PC-3 (cell line): ENCODE measurements around the gene GOLGA6L7. TPM values are rescaled to one million over a fixed set of nuclear protein-coding genes. Genes with fewer than 3 reads are reported as not detected.
A peak's percentile ranks its signal among the peaks of the same experiment; 100 is the strongest.

Experiments
- ATAC-seq: fragments of 200-7000 bp; cut with Tn5 transposase; 2 replicates; pipeline ENCODE4 v1.9.1; 2020; ENCODE audit warnings: mild to moderate bottlenecking, moderate library complexity
- BruUV-seq: library from RNA; stranded (reverse); fragments of 400-500 nt; replicated peaks from 2 replicates; lab custom pipeline; 2021; lab: Mats Ljungman, UMichigan
- CTCF ChIA-PET: fragments of 300-600 bp; sonication (Branson Sonifier 250); formaldehyde crosslinking; loops from one replicate; lab custom pipeline; 2022; ENCODE audit warnings: antibody characterized with exemption; lab: Charles Lee
- POLR2A ChIA-PET: fragments of 300-600 bp; sonication (Branson Sonifier 250); formaldehyde crosslinking; loops from one replicate; lab custom pipeline; 2022; ENCODE audit warnings: antibody characterized with exemption; ENCODE audit not compliant: unreplicated experiment; lab: Charles Lee
- DNase-seq: peaks from one replicate; pipeline ENCODE4 v3.0.0-alpha.2; 2015
- H2AFZ ChIP-seq: fragments of 300-600 bp; sonication (generic); 2 replicates; pipeline ENCODE4 v1.6.0; 2016; ENCODE audit warnings: antibody characterized with exemption, low read length
- H3F3A ChIP-seq: fragments of 300-600 bp; sonication (generic); one replicate; pipeline ENCODE4 v1.6.0; 2017; ENCODE audit warnings: antibody characterized with exemption, low read length, control low read depth, mild to moderate bottlenecking; ENCODE audit not compliant: unreplicated experiment
- H3K27ac ChIP-seq: fragments of 300-600 bp; sonication (generic); 2 replicates; pipeline ENCODE4 v1.5.1; 2016; ENCODE audit warnings: mild to moderate bottlenecking, low read length
- H3K27me3 ChIP-seq: fragments of 300-600 bp; sonication (generic); 2 replicates; pipeline ENCODE4 v1.6.1; 2016; ENCODE audit warnings: low read length, mixed read lengths
- H3K36me3 ChIP-seq: fragments of 300-600 bp; sonication (generic); 2 replicates; pipeline ENCODE4 v1.6.1; 2016; ENCODE audit warnings: low read depth, mixed run types, low read length, mixed read lengths
- H3K4me1 ChIP-seq: fragments of 300-600 bp; sonication (generic); 2 replicates; pipeline ENCODE4 v1.5.1; 2016; ENCODE audit warnings: low read length; ENCODE audit not compliant: insufficient read depth
- H3K4me2 ChIP-seq: fragments of 300-600 bp; sonication (generic); 2 replicates; pipeline ENCODE4 v1.6.0; 2016; ENCODE audit warnings: low read length
- H3K4me3 ChIP-seq: fragments of 300-600 bp; sonication (generic); 2 replicates; pipeline ENCODE4 v1.5.1; 2016; ENCODE audit warnings: mild to moderate bottlenecking, low read length, mixed read lengths
- H3K79me2 ChIP-seq: fragments of 300-600 bp; sonication (generic); 2 replicates; pipeline ENCODE4 v1.6.1; 2017; ENCODE audit warnings: low read length, mixed read lengths
- H3K9ac ChIP-seq: fragments of 300-600 bp; sonication (generic); 2 replicates; pipeline ENCODE4 v1.6.0; 2016; ENCODE audit warnings: mild to moderate bottlenecking, low read length
- H3K9me2 ChIP-seq: fragments of 300-600 bp; sonication (generic); replicated peaks from 2 replicates; pipeline ENCODE4 v1.6.1; 2016; ENCODE audit warnings: mixed run types, low read length, mixed read lengths
- H3K9me3 ChIP-seq: fragments of 300-600 bp; sonication (generic); 2 replicates; pipeline ENCODE4 v1.6.1; 2016; ENCODE audit warnings: low read length, mixed read lengths
- H4K20me1 ChIP-seq: fragments of 300-600 bp; sonication (generic); 2 replicates; pipeline ENCODE4 v1.6.1; 2016; ENCODE audit warnings: low read length, mixed read lengths
- EZH2 ChIP-seq: fragments of 300-600 bp; sonication (generic); IDR thresholded peaks from one replicate; pipeline ENCODE4 v1.6.1; 2017; ENCODE audit warnings: antibody characterized with exemption, mild to moderate bottlenecking, low read length; ENCODE audit not compliant: unreplicated experiment
- EZH2phosphoT487 ChIP-seq: fragments of 300-600 bp; sonication (generic); IDR thresholded peaks from 2 replicates; pipeline ENCODE4 v1.6.1; 2018; ENCODE audit warnings: mild to moderate bottlenecking, antibody characterized with exemption, low read length, borderline replicate concordance
- intact Hi-C: fragments of 100-400 bp; cut with micrococcal nuclease; formaldehyde crosslinking; loops from 2 replicates; pipeline ENCODE4 v1.9.0; 2023
- total RNA-seq: library from RNA; depleted of rRNA; stranded (reverse); fragments of >200 nt; gene quantifications from 2 replicates; pipeline ENCODE4 v1.2.3, GENCODE V29; 2014
- TF ChIP-seq, protein P1 (sequence below): fragments of 300-600 bp; sonication (generic); conservative IDR thresholded peaks from 2 replicates; pipeline ENCODE4 v1.5.1; 2017; ENCODE audit warnings: antibody characterized with exemption, low read depth, mild to moderate bottlenecking, low read length

The GOLGA6L7 gene
- total RNA-seq, 1 experiment from 2014 or later, result not detected

DNA sequence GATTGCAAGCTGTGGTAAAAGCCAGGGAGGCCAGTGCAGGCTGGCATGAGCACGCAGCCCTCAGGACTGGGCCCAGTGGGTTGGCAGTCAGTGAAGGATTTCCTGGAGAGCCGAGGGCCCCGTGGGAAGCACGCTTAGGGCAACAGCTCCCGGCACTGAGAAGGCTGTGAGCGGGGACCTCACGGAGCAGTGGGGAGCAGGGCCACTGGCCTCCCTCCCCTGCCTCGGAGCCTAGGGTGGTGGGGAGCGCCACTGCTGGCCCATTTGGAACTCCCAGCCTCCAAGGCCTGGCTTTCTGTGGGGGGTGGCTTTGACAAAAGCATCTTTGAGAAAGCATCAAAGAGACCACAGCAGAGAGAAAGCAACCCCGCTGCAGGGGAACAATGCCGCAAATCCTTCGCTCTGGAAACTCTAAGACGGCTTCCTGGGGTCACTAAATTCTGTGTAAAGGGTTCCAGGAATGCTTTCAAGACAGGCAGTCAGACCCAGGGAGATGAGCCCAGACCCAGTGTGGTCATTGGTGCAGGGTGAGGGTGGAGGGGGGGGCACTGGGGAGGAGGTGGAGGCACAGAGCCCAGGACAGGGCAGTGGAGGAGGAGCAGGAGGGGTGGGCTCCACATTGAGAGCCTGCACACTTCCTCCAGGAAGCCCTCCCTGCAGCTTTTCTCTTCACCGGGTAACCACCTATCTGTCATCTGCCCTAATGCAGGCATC is 27.8 kb upstream of the GOLGA6L7 start:
- ATAC-seq (no peak), DNase-seq (no peak)
- H3K4me3 ChIP-seq, result no peak overlapping the region

DNA sequence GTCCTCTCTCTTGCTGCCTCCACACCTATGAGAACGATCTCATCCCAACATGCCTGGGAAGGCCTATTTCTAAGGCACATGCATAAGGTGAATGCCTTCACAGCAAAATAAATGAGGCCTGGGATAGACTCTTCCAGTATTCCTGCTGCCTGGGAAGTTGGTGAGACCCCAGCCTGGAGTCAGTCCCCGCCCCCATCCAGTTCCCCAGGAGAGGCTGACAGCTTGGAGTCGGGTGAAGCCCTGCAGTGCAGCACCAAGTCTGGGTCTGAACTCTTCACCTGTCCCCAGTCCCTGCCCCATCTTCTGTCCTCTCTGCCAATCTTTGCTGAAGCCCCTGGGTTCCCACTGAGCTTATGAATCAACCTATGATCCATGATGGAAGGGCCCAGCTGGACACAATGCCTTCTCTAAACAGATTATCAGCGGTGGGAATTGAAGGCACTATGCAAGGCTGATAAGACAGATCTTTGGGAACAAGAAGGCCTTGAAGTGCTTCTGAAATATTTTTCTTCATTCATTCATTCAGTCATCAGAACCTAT is 27.1 kb upstream of the GOLGA6L7 start:
- H4K20me1 ChIP-seq, result no peaks in the 10 kb centered on the region
- H3K4me1 ChIP-seq, result no peaks in the 10 kb centered on the region
- H3K9ac ChIP-seq, result no peak overlapping the region
- CTCF ChIA-PET, result no interaction called here
- H3K9me2 ChIP-seq, result no peaks in the 10 kb centered on the region
- H3K36me3 ChIP-seq, result no peaks in the 10 kb centered on the region
- H3K4me2 ChIP-seq, result no peak overlapping the region
- TF ChIP-seq, protein P1, sequence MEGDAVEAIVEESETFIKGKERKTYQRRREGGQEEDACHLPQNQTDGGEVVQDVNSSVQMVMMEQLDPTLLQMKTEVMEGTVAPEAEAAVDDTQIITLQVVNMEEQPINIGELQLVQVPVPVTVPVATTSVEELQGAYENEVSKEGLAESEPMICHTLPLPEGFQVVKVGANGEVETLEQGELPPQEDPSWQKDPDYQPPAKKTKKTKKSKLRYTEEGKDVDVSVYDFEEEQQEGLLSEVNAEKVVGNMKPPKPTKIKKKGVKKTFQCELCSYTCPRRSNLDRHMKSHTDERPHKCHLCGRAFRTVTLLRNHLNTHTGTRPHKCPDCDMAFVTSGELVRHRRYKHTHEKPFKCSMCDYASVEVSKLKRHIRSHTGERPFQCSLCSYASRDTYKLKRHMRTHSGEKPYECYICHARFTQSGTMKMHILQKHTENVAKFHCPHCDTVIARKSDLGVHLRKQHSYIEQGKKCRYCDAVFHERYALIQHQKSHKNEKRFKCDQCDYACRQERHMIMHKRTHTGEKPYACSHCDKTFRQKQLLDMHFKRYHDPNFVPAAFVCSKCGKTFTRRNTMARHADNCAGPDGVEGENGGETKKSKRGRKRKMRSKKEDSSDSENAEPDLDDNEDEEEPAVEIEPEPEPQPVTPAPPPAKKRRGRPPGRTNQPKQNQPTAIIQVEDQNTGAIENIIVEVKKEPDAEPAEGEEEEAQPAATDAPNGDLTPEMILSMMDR, result no peak
- no peak for TF ChIP-seq EZH2
- no peak for TF ChIP-seq EZH2phosphoT487
- H2AFZ ChIP-seq, result no peak overlapping the region
- H3F3A ChIP-seq, result no peaks in the 10 kb centered on the region
- POLR2A ChIA-PET, result no interaction called here
- intact Hi-C loops, result no loop called here
- DNase-seq (no peak), ATAC-seq (no peak)
- no peaks in the 10 kb centered on the region for H3K9me3 ChIP-seq
- no peaks in the 10 kb centered on the region for H3K27me3 ChIP-seq
- H3K4me3 ChIP-seq, result no peak overlapping the region
- H3K79me2 ChIP-seq, result no peaks in the 10 kb centered on the region
- no TSS peak for BruUV-seq
- H3K27ac ChIP-seq, result no peak overlapping the region

More for the DNA sequence above, 27.8 kb upstream of the GOLGA6L7 start:
- Histone ChIP-seq H3K27ac (no peak overlapping the region), H2AFZ (no peak overlapping the region), H3K27me3 (no peaks in the 10 kb centered on the region), H3K79me2 (no peaks in the 10 kb centered on the region), H3K36me3 (no peaks in the 10 kb centered on the region), H3K9ac (no peak overlapping the region), H3K4me1 (no peaks in the 10 kb centered on the region), H3K9me2 (no peaks in the 10 kb centered on the region), H4K20me1 (no peaks in the 10 kb centered on the region), H3F3A (no peaks in the 10 kb centered on the region), H3K4me2 (no peak overlapping the region), H3K9me3 (no peaks in the 10 kb centered on the region)
- BruUV-seq, result no TSS peak
- ChIA-PET POLR2A (interaction anchor here (0.7 kb wide), 1 partner anchor 177 kb away, joined by 3 read pairs; no protein-coding TSS in a partner anchor), CTCF (no interaction called here)
- no peak for TF ChIP-seq EZH2
- TF ChIP-seq, protein P1, result no peak
- TF ChIP-seq EZH2phosphoT487, result no peak
- intact Hi-C loops, result no loop called here

DNA sequence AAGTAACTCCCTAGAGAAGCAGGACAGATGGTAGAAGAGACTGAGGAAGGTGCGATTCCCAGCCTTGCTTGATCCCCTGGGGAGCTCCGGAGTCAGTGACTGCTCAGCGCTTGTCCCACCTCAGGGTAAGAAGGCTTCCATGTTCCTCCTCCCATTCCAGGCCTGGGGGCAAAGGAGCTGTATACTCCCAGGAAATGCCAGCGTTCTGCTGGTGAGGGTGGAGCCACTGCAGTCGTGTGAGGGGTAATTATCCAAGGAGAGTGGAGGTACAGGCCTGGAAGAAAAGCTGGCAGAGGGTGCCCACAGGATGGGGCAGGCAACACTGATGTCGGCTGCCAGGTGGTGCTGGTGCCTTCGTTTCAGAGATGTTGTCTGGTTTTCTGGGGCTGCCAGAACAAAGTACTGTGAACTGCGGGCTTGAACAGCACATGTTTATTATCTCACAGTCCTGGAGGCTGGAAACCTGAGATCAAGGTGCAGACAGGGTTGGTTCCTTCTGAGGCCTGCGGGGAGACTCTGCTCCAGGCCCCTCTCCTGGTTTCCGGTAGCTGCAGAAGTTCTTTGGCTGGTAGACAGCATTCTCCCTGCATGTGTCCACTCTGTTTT is 25.2 kb upstream of the GOLGA6L7 start:
- DNase-seq (no peak), ATAC-seq (peak; percentile 33)
- no peak overlapping the region for H3K27ac ChIP-seq
- no peaks in the 10 kb centered on the region for H3F3A ChIP-seq
- no peaks in the 10 kb centered on the region for H4K20me1 ChIP-seq
- H2AFZ ChIP-seq, result no peak overlapping the region
- TF ChIP-seq EZH2phosphoT487 (no peak), EZH2 (no peak)
- TF ChIP-seq, protein P1, result no peak; the same call in 1 of the 2 replicates
- no peak overlapping the region for H3K9ac ChIP-seq
- POLR2A ChIA-PET, result no interaction called here
- no peaks in the 10 kb centered on the region for H3K36me3 ChIP-seq
- no peaks in the 10 kb centered on the region for H3K4me1 ChIP-seq
- BruUV-seq, result no TSS peak
- H3K9me2 ChIP-seq, result no peaks in the 10 kb centered on the region
- intact Hi-C loops, result no loop called here
- H3K9me3 ChIP-seq, result no peaks in the 10 kb centered on the region
- H3K4me2 ChIP-seq, result no peak overlapping the region
- no peak overlapping the region for H3K4me3 ChIP-seq
- CTCF ChIA-PET, result no interaction called here
- no peaks in the 10 kb centered on the region for H3K27me3 ChIP-seq
- no peaks in the 10 kb centered on the region for H3K79me2 ChIP-seq
